GM18858 (cell line): ENCODE measurements around the gene NLRP6.
"Not testable (repeated sequence)": the region's sequence is repeated elsewhere in the genome, so short reads cannot be mapped to it uniquely, and the experiment has no call there.

Source experiments
- ATAC-seq: cut with Tn5 transposase; IDR thresholded peaks from one replicate; pipeline ENCODE4 v1.9.1; 2021; ENCODE audit not compliant: unreplicated experiment

Gene NLRP6

DNA sequence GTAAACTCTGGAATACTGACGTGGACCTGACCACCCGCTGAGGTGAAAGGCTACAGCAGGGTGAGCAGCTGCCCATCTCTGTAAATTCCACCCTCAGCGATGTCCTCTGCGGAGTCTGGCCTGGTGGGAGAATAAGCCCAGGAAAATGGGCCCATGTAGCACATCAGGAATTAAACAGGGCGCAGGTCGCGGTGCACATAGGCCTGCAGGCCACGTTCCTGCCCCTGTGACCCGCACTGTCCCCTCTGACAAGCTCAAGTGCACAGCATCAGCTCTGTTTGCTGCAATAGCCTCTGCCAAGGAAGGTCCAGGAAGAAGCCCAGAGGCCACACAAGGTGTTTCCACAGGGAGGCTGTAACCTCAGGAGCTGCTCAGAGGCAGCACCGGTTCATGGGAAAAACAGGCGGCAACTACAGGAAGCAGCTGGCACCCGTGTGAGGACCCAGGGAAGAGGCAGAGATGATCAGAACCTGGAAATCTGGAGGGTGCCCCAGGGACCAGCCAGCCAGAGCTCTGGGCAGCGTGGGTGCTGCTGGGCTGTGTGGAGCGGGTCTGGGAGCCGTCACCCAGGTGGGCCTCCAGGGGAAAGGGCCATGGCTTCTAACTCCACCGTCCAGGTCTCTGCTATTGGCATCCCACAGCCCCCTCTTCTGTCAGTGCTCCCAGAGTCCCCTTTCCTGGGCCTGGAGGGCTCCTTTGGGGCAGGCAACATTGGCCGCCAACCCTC is 28.6 kb downstream of the NLRP6 start:
- no peak for ATAC-seq

GRCh38 chr11:307766-308708 is 29.8 kb downstream of the NLRP6 start, which contains the start of gene IFITM2:
Gene IFITM2 (plus strand): TSS chr11:307816. CDS start chr11:308193, 377 bp downstream.
- ATAC-seq, result not testable (repeated sequence)

DNA sequence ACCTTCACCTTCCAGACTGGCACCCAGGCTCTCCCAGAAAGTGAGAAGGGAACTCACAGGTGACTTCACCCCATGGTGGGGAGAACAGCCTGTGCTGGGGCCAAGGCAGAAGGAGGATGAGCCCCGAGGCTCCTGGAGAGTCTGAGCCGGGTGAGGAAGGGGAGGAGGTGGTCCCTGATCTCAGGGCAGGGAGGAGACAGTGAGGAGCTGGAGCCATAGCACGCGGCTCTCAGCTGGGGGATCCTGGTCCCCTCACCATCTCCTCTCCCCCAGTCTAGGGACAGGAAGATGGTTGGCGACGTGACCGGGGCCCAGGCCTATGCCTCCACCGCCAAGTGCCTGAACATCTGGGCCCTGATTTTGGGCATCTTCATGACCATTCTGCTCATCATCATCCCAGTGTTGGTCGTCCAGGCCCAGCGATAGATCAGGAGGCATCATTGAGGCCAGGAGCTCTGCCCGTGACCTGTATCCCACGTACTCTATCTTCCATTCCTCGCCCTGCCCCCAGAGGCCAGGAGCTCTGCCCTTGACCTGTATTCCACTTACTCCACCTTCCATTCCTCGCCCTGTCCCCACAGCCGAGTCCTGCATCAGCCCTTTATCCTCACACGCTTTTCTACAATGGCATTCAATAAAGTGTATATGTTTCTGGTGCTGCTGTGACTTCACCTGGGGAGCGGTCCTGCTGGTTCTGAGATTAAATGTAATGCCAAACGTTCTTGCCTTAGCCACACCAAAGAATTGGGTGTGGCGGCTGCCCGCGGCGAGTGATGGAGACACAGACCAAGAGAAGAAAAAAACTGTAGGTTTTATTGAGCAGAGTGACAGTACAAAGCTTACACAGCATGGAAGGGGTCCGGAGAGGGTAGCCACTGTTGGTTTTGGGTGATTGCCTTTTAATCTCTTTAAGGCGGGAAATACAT is 30.8 kb downstream of the NLRP6 start:
- ATAC-seq, result not testable (repeated sequence)

DNA sequence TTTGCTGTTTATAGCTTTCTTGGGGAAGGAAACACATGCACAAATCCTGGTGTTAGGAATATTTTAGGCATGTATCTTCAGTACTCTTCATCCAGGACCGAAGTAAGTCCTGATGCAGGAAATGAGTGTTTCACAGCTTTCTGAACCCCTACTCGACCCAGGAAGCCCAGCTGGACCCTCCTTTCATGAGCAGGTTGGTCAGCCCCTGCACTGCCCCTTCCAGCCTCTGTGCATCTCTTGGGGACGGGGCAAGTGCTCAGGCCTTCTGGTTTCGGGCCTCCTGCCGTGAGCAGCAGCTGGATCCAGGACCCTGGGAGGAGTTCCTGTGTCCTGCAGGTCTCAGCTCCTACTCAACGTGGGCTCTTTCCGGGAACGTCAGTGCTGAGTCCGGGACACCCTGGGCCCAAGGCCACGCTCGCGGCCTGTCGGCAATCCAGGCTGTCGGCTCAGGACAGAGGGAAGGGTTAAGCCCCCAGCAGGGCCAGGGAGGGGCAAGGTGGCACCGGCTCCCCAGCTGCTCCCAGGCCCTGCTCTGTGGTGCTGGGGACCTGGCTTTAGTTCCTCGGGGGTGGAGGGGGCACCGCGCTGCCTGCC is 31.9 kb downstream of the NLRP6 start:
- ATAC-seq, result not testable (repeated sequence)

GRCh38 chr11:311013-311748 is 33.0 kb downstream of the NLRP6 start:
- ATAC-seq, result not testable (repeated sequence)

- no peak for ATAC-seq
These were observed 34.0 kb downstream of the NLRP6 start for GRCh38 chr11:312092-312816.

- ATAC-seq, result no peak
These were observed 35.1 kb downstream of the NLRP6 start for GRCh38 chr11:313304-313786.

- no peak for ATAC-seq
These were observed 35.8 kb downstream of the NLRP6 start, which contains the start of gene IFITM1 for GRCh38 chr11:313787-314553. Gene IFITM1 (plus strand): TSS chr11:314040. CDS start chr11:314171, 131 bp downstream.

- not testable (repeated sequence) for ATAC-seq
These were observed 36.3 kb downstream of the NLRP6 start for GRCh38 chr11:314554-314875.

DNA sequence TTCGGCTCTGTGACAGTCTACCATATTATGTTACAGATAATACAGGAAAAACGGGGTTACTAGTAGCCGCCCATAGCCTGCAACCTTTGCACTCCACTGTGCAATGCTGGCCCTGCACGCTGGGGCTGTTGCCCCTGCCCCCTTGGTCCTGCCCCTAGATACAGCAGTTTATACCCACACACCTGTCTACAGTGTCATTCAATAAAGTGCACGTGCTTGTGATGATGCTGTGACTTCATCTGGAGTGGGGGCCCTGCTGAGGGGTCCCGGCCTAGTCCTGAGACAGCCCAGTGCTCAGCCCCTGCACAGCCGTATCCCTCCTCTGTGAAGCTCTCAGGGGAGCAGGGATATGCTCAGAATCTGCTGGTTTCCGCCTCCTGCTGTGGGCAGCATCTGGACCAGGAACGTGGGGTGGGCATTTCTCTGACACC is 36.9 kb downstream of the NLRP6 start:
- ATAC-seq, result no peak

GRCh38 chr11:315516-315994 is 37.3 kb downstream of the NLRP6 start:
- no peak for ATAC-seq

GRCh38 chr11:316031-316701 is 38.0 kb downstream of the NLRP6 start:
- ATAC-seq, result no peak

GRCh38 chr11:316891-317301 is 38.7 kb downstream of the NLRP6 start:
- no peak for ATAC-seq

DNA sequence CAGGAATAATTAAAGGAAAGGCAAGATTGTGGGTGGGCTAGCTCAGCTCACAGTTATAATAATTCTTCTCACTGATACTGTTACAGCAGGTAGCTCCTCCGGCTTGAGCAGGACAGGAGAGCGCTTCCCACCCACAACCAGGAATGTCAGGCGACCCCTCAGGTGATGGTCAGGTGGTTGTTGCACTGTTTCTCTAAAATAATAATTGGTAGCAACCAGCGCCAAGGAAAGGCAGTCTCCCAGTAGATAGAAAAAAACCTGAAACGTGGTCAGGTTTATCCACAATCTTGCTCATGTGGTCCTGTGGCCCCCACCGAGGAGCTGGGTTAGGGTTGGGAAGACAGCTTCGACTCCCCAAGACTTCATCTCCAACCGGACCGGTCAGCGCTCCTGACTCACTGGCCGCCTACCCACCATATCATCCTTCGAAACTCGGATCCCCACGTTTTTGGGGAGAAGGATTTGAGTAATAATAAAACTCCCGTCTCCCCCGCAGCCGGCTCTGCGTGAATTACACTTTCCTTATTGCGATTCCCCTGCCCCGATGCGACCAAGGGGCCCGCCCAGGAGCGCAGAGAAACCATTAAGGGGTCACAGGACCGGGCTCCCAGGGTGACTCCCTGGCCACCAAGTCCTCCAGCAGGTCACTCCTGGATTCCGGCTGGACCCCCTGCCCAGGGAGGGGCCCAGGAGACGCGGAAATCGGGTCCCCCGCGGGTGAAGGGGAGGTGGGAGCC is 39.6 kb downstream of the NLRP6 start:
- ATAC-seq, result not testable (repeated sequence)

DNA sequence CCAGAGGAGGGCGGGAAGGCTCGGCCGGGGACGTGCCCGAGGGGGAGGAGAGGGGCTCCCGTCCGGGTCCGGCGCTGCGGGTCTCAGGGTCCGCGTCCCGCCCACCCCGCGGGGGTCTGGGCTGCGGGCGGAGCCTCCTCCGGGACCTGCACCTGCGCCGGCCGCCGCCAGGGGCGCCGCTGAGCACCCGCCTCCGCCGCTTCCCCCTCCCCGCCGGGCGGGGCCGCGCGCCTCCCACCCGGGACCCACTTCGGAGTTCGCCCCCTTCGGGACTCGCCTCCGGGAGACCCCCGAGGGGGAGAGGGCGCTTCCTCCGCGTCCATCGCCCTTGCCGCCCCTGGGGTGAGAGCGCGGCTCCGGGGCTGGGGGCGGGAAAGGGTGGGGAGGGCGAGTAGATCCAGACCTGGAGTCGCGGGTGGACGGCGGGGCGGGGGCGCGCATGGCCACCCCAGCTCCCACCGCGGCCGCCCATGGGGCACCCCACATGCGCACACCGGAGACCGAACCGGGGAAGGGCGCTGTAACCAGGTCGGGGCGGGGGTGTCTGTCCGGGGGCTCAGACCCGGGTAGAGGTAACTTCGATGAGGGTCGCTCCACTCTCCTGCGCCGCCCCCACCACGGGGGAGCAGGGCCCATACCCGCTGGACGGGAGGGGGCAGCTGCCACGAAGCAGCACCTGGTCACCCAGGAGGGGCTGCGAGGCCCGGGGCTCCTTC is 40.4 kb downstream of the NLRP6 start:
- not testable (repeated sequence) for ATAC-seq
